ENCODE data around the gene ACTN3. TPM values are rescaled to one million over a fixed set of nuclear protein-coding genes. Genes with fewer than 3 reads are reported as not detected.

Gene ACTN3
- total RNA-seq, result not detected

DNA sequence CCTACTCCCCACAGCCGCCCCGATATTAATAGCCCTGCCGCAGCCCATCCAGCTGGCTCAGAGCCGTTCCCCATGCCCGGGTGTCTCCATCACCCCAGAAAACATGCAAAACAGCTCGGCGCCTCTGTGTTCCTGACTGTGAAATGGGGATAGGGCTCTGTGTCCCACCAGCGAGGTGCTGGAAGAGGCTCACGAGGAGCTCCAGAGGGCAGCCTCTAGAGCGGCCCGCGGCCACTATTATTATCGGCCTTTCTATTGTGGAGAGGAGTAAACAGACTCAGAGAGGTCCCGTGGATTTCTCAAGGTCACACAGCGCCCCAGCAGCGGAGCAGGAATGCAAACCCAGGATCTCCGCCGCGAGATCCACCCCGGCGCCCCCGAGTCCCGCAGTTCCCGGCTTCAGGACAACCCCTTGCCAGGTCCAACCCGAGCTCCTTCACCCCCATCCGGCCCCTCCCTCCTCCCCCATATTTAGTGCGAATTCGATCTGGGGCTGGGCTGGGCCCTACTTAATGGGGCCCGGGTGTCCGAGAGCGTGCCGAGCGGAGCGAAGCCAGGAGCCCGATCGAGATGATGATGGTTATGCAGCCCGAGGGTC is at the start of gene ACTN3:
TSS of gene ACTN3 (plus strand) at position 536 of the 598 bp plus-strand sequence. CDS start at position 571, 35 bp downstream.
- peak within 1 kb of the TSS in 1 of 2 donors; percentile 55 for H3K27ac ChIP-seq
- H3K36me3 ChIP-seq, result no peaks in the 10 kb centered on the region
- H3K4me1 ChIP-seq (replicated peaks), result peaks cover 4% of the 10 kb centered on the region
- peak; percentile 19 for DNase-seq (ENCODE audit: low spot score)
- no peaks in the 10 kb centered on the region for H3K27me3 ChIP-seq (replicated peaks; ENCODE audit: insufficient read depth)
- H3K9me3 ChIP-seq, result no peaks in the 10 kb centered on the region
- 7% methylated on average over 36 of the region's 37 CpGs for WGBS
- TF ChIP-seq, protein P1, sequence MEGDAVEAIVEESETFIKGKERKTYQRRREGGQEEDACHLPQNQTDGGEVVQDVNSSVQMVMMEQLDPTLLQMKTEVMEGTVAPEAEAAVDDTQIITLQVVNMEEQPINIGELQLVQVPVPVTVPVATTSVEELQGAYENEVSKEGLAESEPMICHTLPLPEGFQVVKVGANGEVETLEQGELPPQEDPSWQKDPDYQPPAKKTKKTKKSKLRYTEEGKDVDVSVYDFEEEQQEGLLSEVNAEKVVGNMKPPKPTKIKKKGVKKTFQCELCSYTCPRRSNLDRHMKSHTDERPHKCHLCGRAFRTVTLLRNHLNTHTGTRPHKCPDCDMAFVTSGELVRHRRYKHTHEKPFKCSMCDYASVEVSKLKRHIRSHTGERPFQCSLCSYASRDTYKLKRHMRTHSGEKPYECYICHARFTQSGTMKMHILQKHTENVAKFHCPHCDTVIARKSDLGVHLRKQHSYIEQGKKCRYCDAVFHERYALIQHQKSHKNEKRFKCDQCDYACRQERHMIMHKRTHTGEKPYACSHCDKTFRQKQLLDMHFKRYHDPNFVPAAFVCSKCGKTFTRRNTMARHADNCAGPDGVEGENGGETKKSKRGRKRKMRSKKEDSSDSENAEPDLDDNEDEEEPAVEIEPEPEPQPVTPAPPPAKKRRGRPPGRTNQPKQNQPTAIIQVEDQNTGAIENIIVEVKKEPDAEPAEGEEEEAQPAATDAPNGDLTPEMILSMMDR (IDR thresholded peaks at IDR 0.05), result no peak
- TF ChIP-seq POLR2A (IDR thresholded peaks at IDR 0.05) (no peak), POLR2AphosphoS5 (IDR thresholded peaks at IDR 0.05) (no peak)
- intact Hi-C loops (cut with DNase I), result no loop called here
- H3K4me3 ChIP-seq, result peak within 1 kb of the TSS; percentile 71 to 81

DNA sequence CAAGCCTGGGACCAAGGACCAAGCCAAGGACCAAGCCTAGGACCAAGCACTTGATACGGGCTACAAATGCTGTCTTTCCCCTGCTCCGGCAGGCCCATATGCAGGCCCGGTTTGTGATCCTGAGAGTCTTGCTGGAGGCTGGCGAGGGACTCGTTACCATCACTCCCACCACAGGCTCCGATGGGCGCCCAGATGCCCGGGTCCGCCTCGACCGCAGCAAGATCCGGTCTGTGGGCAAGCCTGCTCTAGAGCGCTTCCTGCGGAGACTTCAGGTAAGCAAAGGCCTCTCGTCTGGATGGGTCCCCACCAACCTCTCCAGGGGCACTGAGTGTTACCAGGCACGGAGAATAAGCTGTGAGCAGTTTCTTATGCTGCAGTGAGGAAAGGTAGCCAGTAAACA is 49.5 kb upstream of the ACTN3 start:
- Histone ChIP-seq H3K36me3 (peaks cover 0 to 24% of the 10 kb centered on the region in 2 donors), H3K4me1 (replicated peaks) (no peaks in the 10 kb centered on the region), H3K27me3 (replicated peaks; ENCODE audit: insufficient read depth) (no peaks in the 10 kb centered on the region), H3K9me3 (no peaks in the 10 kb centered on the region), H3K27ac (no peak overlapping the region), H3K4me3 (no peak overlapping the region)
- DNase-seq (ENCODE audit: low spot score), result no peak
- intact Hi-C loops (cut with DNase I), result no loop called here
- 95% methylated on average over 16 of the region's 16 CpGs for WGBS
- TF ChIP-seq POLR2AphosphoS5 (IDR thresholded peaks at IDR 0.05), result no peak
- no peak for TF ChIP-seq POLR2A (IDR thresholded peaks at IDR 0.05)
- TF ChIP-seq, protein P1 (IDR thresholded peaks at IDR 0.05), result no peak

DNA sequence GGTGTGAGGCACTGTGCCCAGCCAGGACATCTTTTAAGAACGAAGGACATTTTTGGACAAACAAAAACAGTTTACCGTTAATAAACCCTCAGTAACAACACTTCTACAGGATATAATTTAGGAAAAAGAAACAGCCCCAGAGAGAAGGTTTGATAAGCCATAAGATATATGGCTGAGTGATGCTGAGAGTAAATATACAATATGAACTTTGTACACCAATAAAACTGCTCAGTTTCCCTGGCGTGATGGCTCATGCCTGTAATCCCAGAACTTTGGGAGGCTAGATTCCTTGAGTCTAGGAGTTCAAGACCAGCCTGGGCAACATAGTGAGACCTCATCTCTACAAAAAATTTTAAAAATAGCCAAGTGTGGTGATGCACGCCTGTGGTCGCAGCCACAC is 48.2 kb upstream of the ACTN3 start:
- Histone ChIP-seq H3K9me3 (no peaks in the 10 kb centered on the region), H3K27ac (no peak overlapping the region), H3K4me3 (no peak overlapping the region), H3K4me1 (replicated peaks) (no peaks in the 10 kb centered on the region), H3K36me3 (peaks cover 0 to 16% of the 10 kb centered on the region in 2 donors), H3K27me3 (replicated peaks; ENCODE audit: insufficient read depth) (no peaks in the 10 kb centered on the region)
- intact Hi-C loops (cut with DNase I), result no loop called here
- TF ChIP-seq POLR2A (IDR thresholded peaks at IDR 0.05), result no peak
- no peak for TF ChIP-seq POLR2AphosphoS5 (IDR thresholded peaks at IDR 0.05)
- TF ChIP-seq, protein P1 (IDR thresholded peaks at IDR 0.05), result no peak
- 81% methylated on average over 5 of the region's 5 CpGs for WGBS
- DNase-seq (ENCODE audit: low spot score), result no peak

DNA sequence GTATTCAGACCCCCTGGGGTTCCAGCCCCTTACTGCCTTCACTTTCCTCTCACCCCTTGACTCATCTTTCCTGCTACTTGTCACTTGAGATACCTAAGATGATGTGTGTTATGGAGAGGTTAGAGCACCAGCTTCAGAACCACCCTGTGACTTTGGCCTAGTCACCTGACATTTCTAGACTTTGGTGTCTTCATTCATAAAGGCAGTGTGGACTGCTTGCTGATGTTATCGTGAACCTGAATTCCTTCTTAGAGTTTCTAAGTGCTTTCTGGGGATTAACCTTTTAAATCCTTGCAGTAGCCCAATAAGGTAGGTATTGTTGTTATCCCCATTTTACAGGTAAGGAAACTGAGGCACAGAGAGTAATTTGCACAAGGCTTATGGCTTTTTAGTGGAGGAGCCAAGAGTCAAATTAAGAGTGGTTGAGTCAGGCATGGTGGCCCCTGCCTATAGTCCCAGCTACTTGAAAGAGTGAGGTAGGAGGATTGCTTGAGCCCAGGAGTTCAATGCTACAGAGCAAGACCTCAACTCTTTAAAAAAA is 41.4 kb upstream of the ACTN3 start:
- intact Hi-C loops (cut with DNase I), result no loop called here
- no peak for TF ChIP-seq POLR2A (IDR thresholded peaks at IDR 0.05)
- TF ChIP-seq, protein P1 (IDR thresholded peaks at IDR 0.05), result no peak
- TF ChIP-seq POLR2AphosphoS5 (IDR thresholded peaks at IDR 0.05), result no peak

DNA sequence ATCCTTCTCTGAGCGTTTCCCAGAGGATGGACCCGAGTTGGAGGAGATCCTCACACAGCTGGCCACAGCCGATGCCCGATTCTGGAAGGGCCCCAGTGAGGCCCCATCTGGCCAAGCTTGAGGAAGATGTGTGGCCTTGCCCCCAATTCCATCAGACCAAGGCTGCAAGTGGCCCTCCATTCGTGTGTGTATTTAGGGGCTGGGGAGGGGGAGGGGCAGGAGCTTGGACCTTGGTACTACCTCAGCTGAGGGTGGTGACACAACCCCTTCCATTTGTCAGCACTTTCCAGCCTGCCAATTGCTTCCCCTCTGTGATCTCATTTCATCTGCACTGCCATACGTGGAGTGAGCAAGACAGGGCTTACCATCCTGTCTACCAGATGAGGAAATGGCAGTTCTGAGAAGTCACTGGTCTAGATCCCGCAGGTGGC is 37.6 kb upstream of the ACTN3 start:
- 82% methylated on average over 7 of the region's 7 CpGs for WGBS
- H3K4me1 ChIP-seq (replicated peaks), result peaks cover 3% of the 10 kb centered on the region
- no peaks in the 10 kb centered on the region for H3K27me3 ChIP-seq (replicated peaks; ENCODE audit: insufficient read depth)
- no peak overlapping the region for H3K4me3 ChIP-seq
- intact Hi-C loops (cut with DNase I), result no loop called here
- DNase-seq (ENCODE audit: low spot score), result no peak
- TF ChIP-seq, protein P1 (IDR thresholded peaks at IDR 0.05), result no peak
- no peak for TF ChIP-seq POLR2A (IDR thresholded peaks at IDR 0.05)
- TF ChIP-seq POLR2AphosphoS5 (IDR thresholded peaks at IDR 0.05), result no peak
- H3K27ac ChIP-seq, result no peak overlapping the region
- no peaks in the 10 kb centered on the region for H3K9me3 ChIP-seq
- H3K36me3 ChIP-seq, result peaks cover 0 to 5% of the 10 kb centered on the region in 2 donors

More for the DNA sequence above, 41.4 kb upstream of the ACTN3 start:
- H3K27ac ChIP-seq, result no peak overlapping the region
- H3K36me3 ChIP-seq, result peaks cover 0 to 5% of the 10 kb centered on the region in 2 donors
- no peaks in the 10 kb centered on the region for H3K4me1 ChIP-seq (replicated peaks)
- H3K9me3 ChIP-seq, result no peaks in the 10 kb centered on the region
- H3K4me3 ChIP-seq, result no peak overlapping the region
- H3K27me3 ChIP-seq (replicated peaks; ENCODE audit: insufficient read depth), result no peaks in the 10 kb centered on the region
- WGBS, result 89% methylated on average over 1 of the region's 1 CpG
- no peak for DNase-seq (ENCODE audit: low spot score)
